Breast epithelium (tissue), 4 donors: Measurements from ENCODE around the gene UACA. TPM values are rescaled to one million over a fixed set of nuclear protein-coding genes. Genes with fewer than 3 reads are reported as not detected.
"Not testable (repeated sequence)": the region's sequence is repeated elsewhere in the genome, so short reads cannot be mapped to it uniquely, and the experiment has no call there.

Source experiments
- DNase-seq, 2 donors: peaks; one replicate each; pipeline ENCODE4 v3.0.0-alpha.2; 2019; ENCODE audit warnings: low spot score in 2 of 2
- H3K27ac ChIP-seq, 2 donors: fragments of 200-600 bp; sonication (generic) in 1 of 2; one replicate each; pipeline ENCODE4 v1.5.1; 2016 to 2019; ENCODE audit warnings: mild to moderate bottlenecking in 1 of 2
- H3K27me3 ChIP-seq, 2 donors: fragments of 200-600 bp; sonication (generic) in 1 of 2; one replicate each; pipeline versions ENCODE4 v1.5.1 to v1.6.0; 2017 to 2019; ENCODE audit warnings: control low read depth in 1 of 2, mild to moderate bottlenecking in 1 of 2
- H3K36me3 ChIP-seq: fragments of 200-600 bp; one replicate; pipeline ENCODE4 v1.5.1; 2019
- H3K4me1 ChIP-seq, 2 donors: fragments of 200-600 bp; sonication (generic); one replicate each; pipeline ENCODE4 v1.5.1; 2016 to 2019; ENCODE audit warnings: control low read depth in 1 of 2
- H3K4me3 ChIP-seq, 3 donors: fragments of 200-600 bp; sonication (generic); 1 replicate in 2 of 3; 2 replicates in 1 of 3; pipeline ENCODE4 v1.5.1; 2016 to 2019; ENCODE audit warnings: mild to moderate bottlenecking in 3 of 3, moderate library complexity in 2 of 3
- H3K9me3 ChIP-seq, 2 donors: fragments of 200-600 bp; sonication (generic) in 1 of 2; one replicate each; pipeline ENCODE4 v1.5.1; 2016 to 2019; ENCODE audit warnings: control low read depth in 1 of 2
- POLR2A ChIP-seq: fragments of 450-650 bp; IDR thresholded peaks from one replicate; pipeline ENCODE4 v1.6.1; 2016; ENCODE audit warnings: antibody characterized with exemption, mild to moderate bottlenecking, moderate library complexity
- POLR2AphosphoS5 ChIP-seq, 3 donors: sonication (generic); formaldehyde crosslinking; IDR thresholded peaks; one replicate each; pipeline ENCODE4 v1.6.1; 2017; ENCODE audit warnings: antibody characterized with exemption in 3 of 3
- intact Hi-C: fragments of 100-400 bp; cut with DNase I; formaldehyde crosslinking; loops from one replicate; pipeline ENCODE4 v1.15.1; 2023; ENCODE audit warnings: low total_unique reads
- total RNA-seq, 3 donors: library from RNA; depleted of rRNA; stranded (reverse); fragments of >200 nt; gene quantifications; one replicate each; pipeline ENCODE4 v1.1.0, GENCODE V29; 2016
- TF ChIP-seq, protein P1 (sequence below), 3 donors: fragments of 450-650 bp; IDR thresholded peaks; one replicate each; pipeline ENCODE4 v1.5.1; 2016 to 2017; ENCODE audit warnings: antibody characterized with exemption in 3 of 3, mild to moderate bottlenecking in 3 of 3, moderate library complexity in 3 of 3

The UACA gene
- total RNA-seq, 3 donors from 2014 or later: 68.5 to 144 (median 71.7) TPM

- Histone ChIP-seq H3K27ac (no peak overlapping the region), H3K4me3 (no peak overlapping the region), H3K36me3 (no peaks in the 10 kb centered on the region), H3K4me1 (no peaks in the 10 kb centered on the region), H3K9me3 (no peaks in the 10 kb centered on the region), H3K27me3 (no peaks in the 10 kb centered on the region)
- TF ChIP-seq POLR2A (no peak), POLR2AphosphoS5 (IDR thresholded peaks at IDR 0.05) (no peak)
- TF ChIP-seq, protein P1, sequence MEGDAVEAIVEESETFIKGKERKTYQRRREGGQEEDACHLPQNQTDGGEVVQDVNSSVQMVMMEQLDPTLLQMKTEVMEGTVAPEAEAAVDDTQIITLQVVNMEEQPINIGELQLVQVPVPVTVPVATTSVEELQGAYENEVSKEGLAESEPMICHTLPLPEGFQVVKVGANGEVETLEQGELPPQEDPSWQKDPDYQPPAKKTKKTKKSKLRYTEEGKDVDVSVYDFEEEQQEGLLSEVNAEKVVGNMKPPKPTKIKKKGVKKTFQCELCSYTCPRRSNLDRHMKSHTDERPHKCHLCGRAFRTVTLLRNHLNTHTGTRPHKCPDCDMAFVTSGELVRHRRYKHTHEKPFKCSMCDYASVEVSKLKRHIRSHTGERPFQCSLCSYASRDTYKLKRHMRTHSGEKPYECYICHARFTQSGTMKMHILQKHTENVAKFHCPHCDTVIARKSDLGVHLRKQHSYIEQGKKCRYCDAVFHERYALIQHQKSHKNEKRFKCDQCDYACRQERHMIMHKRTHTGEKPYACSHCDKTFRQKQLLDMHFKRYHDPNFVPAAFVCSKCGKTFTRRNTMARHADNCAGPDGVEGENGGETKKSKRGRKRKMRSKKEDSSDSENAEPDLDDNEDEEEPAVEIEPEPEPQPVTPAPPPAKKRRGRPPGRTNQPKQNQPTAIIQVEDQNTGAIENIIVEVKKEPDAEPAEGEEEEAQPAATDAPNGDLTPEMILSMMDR (IDR thresholded peaks at IDR 0.05): no peak
- intact Hi-C loops: no loop called here
- DNase-seq: no peak
These were observed 94.3 kb downstream of the UACA start for GRCh38 chr15:70669006-70669602.

GRCh38 chr15:70665599-70665998 lies 97.8 kb downstream of the UACA start:
- Histone ChIP-seq H3K36me3 (no peaks in the 10 kb centered on the region), H3K27ac (no peak overlapping the region), H3K27me3 (no peaks in the 10 kb centered on the region), H3K4me1 (no peaks in the 10 kb centered on the region), H3K4me3 (no peak overlapping the region), H3K9me3 (no peaks in the 10 kb centered on the region)
- DNase-seq: no peak
- TF ChIP-seq POLR2AphosphoS5 (IDR thresholded peaks at IDR 0.05): no peak
- TF ChIP-seq POLR2A: no peak
- TF ChIP-seq, protein P1 (IDR thresholded peaks at IDR 0.05): no peak
- intact Hi-C loops: no loop called here

- intact Hi-C loops: no loop called here
- DNase-seq: no peak
- no peaks in the 10 kb centered on the region for H3K9me3 ChIP-seq
- no peaks in the 10 kb centered on the region for H3K4me1 ChIP-seq
- H3K27ac ChIP-seq: no peak overlapping the region
- no peaks in the 10 kb centered on the region for H3K27me3 ChIP-seq
- no peak overlapping the region for H3K4me3 ChIP-seq
- no peaks in the 10 kb centered on the region for H3K36me3 ChIP-seq
- TF ChIP-seq, protein P1 (IDR thresholded peaks at IDR 0.05): no peak
- no peak for TF ChIP-seq POLR2A
- TF ChIP-seq POLR2AphosphoS5 (IDR thresholded peaks at IDR 0.05): no peak
These were observed 98.9 kb downstream of the UACA start for GRCh38 chr15:70664494-70664893.

- H3K27ac ChIP-seq, intact Hi-C loops, H3K36me3 ChIP-seq, DNase-seq, H3K27me3 ChIP-seq, H3K4me3 ChIP-seq, H3K9me3 ChIP-seq, H3K4me1 ChIP-seq: not testable (repeated sequence)
These were observed 100.3 kb downstream of the UACA start for GRCh38 chr15:70663069-70663468.

GRCh38 chr15:70659662-70660061 lies 103.7 kb downstream of the UACA start:
- H3K4me3 ChIP-seq: no peak overlapping the region
- DNase-seq: no peak
- TF ChIP-seq, protein P1 (IDR thresholded peaks at IDR 0.05): no peak
- no peak for TF ChIP-seq POLR2A
- H3K27me3 ChIP-seq: no peaks in the 10 kb centered on the region
- H3K36me3 ChIP-seq: no peaks in the 10 kb centered on the region
- H3K4me1 ChIP-seq: no peaks in the 10 kb centered on the region
- no peaks in the 10 kb centered on the region for H3K9me3 ChIP-seq
- intact Hi-C loops: no loop called here
- H3K27ac ChIP-seq: no peak overlapping the region

DNA sequence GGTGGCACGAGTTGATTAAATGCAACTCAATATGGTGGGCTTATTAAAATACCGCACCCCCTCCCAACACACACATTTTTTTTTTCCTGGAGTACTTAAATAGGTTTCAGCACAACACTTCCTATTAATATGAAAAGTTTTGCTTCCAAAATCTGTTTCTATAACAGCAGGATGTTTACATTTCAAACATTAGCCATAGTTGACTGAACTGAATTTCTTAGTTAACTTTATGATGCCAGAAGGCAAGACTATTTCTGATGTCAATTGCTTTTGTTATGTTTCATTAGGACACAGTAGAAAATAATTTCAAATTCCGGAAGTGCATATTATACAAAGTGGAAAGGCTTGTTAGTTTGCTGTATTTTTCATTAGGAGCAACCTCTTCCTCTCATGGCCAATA lies 104.7 kb downstream of the UACA start:
- TF ChIP-seq POLR2AphosphoS5 (IDR thresholded peaks at IDR 0.05) (no peak), POLR2A (no peak)
- TF ChIP-seq, protein P1 (IDR thresholded peaks at IDR 0.05): no peak
- intact Hi-C loops: no loop called here

More for the DNA sequence above, 104.7 kb downstream of the UACA start:
- H3K9me3 ChIP-seq: no peaks in the 10 kb centered on the region
- no peaks in the 10 kb centered on the region for H3K4me1 ChIP-seq
- no peaks in the 10 kb centered on the region for H3K27me3 ChIP-seq
- DNase-seq: no peak
- H3K4me3 ChIP-seq: no peak overlapping the region
- no peaks in the 10 kb centered on the region for H3K36me3 ChIP-seq
- H3K27ac ChIP-seq: no peak overlapping the region
